ENCODE measurements around the gene KRT33A.

The KRT33A gene

DNA sequence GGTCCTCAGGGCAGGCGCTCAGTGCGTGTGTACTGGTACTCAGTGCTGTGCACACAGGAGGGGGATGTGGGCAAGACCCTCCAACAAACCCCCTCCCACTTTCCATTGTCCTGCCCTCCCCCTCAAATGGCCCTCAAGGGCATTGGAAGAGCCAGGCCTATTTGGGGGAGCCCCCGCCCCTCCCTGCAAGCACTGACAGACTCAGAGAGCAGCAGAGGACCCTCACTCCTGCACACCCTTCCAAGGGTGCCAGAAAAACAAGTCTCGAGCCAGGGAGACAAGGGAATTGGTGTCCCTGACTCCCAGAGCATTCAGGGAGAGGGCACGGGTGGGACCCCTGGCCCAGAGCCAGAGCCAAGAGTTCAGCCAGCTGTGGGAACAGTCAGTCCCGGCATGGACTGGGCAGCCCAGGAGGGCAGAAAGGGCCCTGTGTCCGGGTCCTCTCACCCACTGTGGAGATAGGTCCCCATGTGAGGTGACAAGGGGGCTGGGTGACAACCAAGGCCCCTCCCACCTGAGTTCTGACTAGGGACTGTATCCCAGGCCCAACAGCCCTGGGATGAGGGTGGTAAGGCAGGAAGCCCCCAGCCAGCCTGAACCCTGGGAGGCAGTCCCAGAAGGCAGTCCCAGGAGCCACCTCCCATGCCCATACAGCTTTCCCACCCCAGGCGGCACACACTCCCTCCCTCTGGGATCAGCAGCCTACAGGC lies 23.1 kb downstream of the KRT33A start:
- TF ChIP-seq YY1 (IDR thresholded peaks at IDR 0.05; ENCODE audit: insufficient read depth, insufficient read length): no peak
- no peak for TF ChIP-seq ZNF274 (IDR thresholded peaks at IDR 0.05; ENCODE audit: low read depth, low read length)
- no peak for DNase-seq (ENCODE audit: low read depth, low spot score)
- Histone ChIP-seq H3K9me3 (ENCODE audit: insufficient read depth, low read length) (no peaks in the 10 kb centered on the region), H3K4me3 (ENCODE audit: insufficient read length, low read depth) (no peak overlapping the region), H3K4me1 (ENCODE audit: insufficient read depth, insufficient read length) (peaks cover 4% of the 10 kb centered on the region), H3K27me3 (ENCODE audit: insufficient read depth, insufficient read length) (no peaks in the 10 kb centered on the region), H3K36me3 (ENCODE audit: insufficient read depth, insufficient read length, low read length) (no peaks in the 10 kb centered on the region), H3K9ac (ENCODE audit: insufficient read length, low read depth) (no peak overlapping the region)

DNA sequence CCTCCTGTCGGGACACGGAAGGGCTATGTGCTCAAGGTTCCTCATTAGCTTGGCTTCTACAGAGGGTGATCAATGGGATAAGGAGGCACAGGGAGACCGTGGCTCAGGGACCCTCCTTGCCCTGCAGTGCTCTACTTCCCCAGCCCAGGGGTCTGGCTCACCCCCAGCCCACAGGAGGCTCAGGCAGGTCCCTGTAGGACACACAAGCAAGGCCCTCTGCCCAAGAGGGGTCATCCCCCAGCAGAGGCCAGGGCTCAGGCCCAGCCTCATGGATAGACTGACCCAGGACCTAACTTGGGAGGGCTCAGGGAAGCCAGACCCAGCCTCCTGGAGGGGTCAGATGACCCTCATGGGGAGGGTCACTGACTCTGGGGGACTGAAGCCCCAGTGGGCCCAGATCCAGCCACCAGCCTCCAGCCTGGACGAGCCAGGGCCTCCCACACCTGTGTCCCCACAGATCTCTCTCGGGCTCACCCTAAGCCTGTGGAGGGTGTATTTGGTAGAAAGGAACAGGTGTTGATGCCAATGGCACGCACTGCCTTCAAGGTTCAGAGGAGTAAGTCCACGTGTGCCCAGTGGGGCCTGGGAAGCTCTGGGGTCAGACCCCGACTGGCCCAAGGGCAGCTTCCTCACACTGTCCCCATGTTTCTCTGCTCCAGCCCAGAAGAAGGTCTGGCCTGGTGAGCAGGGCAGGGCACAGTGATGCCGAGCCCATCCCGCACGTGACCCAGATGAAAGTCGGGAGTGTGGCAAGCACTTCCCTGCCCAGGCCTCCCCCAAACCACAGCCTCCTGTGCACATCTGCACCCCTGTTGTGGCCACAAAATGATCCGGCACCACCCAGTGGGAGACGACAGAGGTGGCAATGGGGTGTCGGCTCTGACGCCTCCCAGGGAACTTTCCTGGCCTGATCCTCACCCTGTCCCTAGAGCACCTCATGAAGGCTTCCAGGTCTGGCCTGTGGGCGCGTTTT lies 24.2 kb downstream of the KRT33A start:
- Histone ChIP-seq H3K36me3 (ENCODE audit: insufficient read depth, insufficient read length, low read length) (no peaks in the 10 kb centered on the region), H3K9ac (ENCODE audit: insufficient read length, low read depth) (no peak overlapping the region), H3K9me3 (ENCODE audit: insufficient read depth, low read length) (no peaks in the 10 kb centered on the region), H3K4me3 (ENCODE audit: insufficient read length, low read depth) (no peak overlapping the region), H3K4me1 (ENCODE audit: insufficient read depth, insufficient read length) (peaks cover 4% of the 10 kb centered on the region), H3K27me3 (ENCODE audit: insufficient read depth, insufficient read length) (no peaks in the 10 kb centered on the region)
- TF ChIP-seq YY1 (IDR thresholded peaks at IDR 0.05; ENCODE audit: insufficient read depth, insufficient read length) (no peak), SUZ12 (IDR thresholded peaks at IDR 0.05; ENCODE audit: extremely low read depth, insufficient read depth, insufficient read length) (no peak), ZNF274 (IDR thresholded peaks at IDR 0.05; ENCODE audit: low read depth, low read length) (no peak)
- DNase-seq (ENCODE audit: low read depth, low spot score): no peak

DNA sequence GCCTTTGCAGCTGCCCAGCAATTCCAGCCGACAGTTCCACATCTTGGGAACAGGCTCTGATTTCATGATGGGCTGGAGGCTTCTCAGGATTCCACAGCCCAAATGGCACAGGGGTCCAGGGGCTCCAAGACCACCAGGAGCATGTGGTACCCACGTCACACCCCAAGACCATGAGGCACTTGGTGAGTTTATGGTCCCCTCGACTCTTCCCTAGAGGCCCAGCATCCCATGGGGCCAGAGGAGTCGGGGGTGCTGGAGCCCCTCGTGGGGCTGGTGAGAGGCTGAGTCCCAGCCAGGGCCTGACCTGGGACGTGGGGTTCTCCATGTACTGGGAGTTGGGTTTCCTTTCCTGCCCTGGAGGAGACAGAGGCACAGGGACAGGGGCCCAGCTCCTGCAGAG lies 25.0 kb downstream of the KRT33A start:
- H3K9ac ChIP-seq (ENCODE audit: insufficient read length, low read depth): no peak overlapping the region
- H3K9me3 ChIP-seq (ENCODE audit: insufficient read depth, low read length): no peaks in the 10 kb centered on the region
- no peak for DNase-seq (ENCODE audit: low read depth, low spot score)
- H3K4me3 ChIP-seq (ENCODE audit: insufficient read length, low read depth): no peak overlapping the region
- H3K36me3 ChIP-seq (ENCODE audit: insufficient read depth, insufficient read length, low read length): no peaks in the 10 kb centered on the region
- H3K4me1 ChIP-seq (ENCODE audit: insufficient read depth, insufficient read length): peaks cover 4% of the 10 kb centered on the region
- H3K27me3 ChIP-seq (ENCODE audit: insufficient read depth, insufficient read length): no peaks in the 10 kb centered on the region
- no peak for TF ChIP-seq YY1 (IDR thresholded peaks at IDR 0.05; ENCODE audit: insufficient read depth, insufficient read length)
- no peak for TF ChIP-seq ZNF274 (IDR thresholded peaks at IDR 0.05; ENCODE audit: low read depth, low read length)
- TF ChIP-seq SUZ12 (IDR thresholded peaks at IDR 0.05; ENCODE audit: extremely low read depth, insufficient read depth, insufficient read length): no peak

DNA sequence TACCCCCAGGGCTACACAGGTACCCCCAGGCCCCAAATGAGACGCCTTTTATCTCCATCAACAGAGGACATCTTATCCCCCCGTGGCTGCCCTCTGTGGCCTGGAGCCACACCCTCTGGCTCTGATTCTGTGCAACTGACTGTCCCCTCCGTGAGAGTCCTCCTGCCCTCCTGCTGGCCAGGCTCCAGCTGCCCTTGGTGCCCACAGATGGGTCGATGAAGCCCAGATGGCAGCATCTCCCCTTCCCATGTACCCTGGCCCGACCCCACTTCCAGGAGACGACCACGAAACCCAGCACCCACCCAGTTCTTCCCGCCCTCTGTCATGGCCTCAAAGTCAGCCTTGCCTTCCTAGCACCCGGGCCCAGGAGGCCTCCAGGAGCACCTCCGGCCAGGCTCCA lies 25.5 kb downstream of the KRT33A start:
- TF ChIP-seq SUZ12 (IDR thresholded peaks at IDR 0.05; ENCODE audit: extremely low read depth, insufficient read depth, insufficient read length) (no peak), YY1 (IDR thresholded peaks at IDR 0.05; ENCODE audit: insufficient read depth, insufficient read length) (no peak), ZNF274 (IDR thresholded peaks at IDR 0.05; ENCODE audit: low read depth, low read length) (no peak)
- no peak overlapping the region for H3K4me3 ChIP-seq (ENCODE audit: insufficient read length, low read depth)
- DNase-seq (ENCODE audit: low read depth, low spot score): no peak
- no peaks in the 10 kb centered on the region for H3K36me3 ChIP-seq (ENCODE audit: insufficient read depth, insufficient read length, low read length)
- peaks cover 4% of the 10 kb centered on the region for H3K4me1 ChIP-seq (ENCODE audit: insufficient read depth, insufficient read length)
- H3K27me3 ChIP-seq (ENCODE audit: insufficient read depth, insufficient read length): no peaks in the 10 kb centered on the region
- H3K9ac ChIP-seq (ENCODE audit: insufficient read length, low read depth): no peak overlapping the region
- peaks cover 2% of the 10 kb centered on the region; the same call in 1 of the 2 replicates for H3K9me3 ChIP-seq (ENCODE audit: insufficient read depth, low read length)

DNA sequence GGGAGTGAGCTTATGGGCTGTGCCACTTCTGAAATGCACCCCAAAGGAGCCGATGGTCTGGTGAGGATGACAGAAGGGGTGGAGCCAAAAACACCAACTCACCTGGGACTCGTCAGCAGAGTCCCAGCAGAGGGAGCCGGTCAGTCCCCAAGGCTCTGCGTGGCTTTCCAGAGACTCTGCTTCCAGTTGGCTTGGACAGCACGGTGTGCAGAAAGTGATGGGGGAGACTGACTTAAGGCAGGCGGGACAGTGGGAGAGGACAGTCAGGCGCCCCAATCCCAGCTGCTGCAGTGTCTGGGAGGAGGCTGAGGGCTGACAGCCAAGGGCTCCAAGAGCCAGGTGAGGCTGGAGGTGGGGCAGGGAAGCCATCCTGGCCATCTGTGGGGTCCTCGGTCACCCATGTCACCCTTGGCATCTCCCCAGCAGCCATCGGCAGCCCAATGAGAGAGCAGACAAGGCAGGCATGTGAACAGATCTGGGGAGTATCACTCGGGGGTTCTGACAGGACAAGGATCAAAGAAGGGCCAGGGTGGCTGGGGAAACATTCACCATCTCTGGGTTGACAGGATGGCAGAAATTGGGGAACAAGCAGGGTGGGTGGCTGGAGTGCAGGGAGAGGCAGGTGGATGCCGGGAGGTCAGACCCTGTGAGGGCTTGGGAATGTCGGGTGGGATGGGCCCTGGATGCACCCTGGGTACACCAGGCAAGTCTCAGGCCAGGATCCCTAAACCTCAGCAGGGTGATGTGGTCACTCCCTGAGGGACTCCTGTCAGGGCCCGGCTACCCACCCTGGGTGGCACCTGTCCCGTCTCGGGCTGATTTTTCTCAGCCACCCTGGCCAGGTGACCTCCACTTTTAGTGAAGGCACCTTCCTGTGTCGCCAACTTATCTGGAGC lies 26.2 kb downstream of the KRT33A start:
- Histone ChIP-seq H3K27me3 (ENCODE audit: insufficient read depth, insufficient read length) (no peaks in the 10 kb centered on the region), H3K9ac (ENCODE audit: insufficient read length, low read depth) (no peak overlapping the region), H3K9me3 (ENCODE audit: insufficient read depth, low read length) (peaks cover 9% of the 10 kb centered on the region), H3K4me1 (ENCODE audit: insufficient read depth, insufficient read length) (peaks cover 4% of the 10 kb centered on the region), H3K4me3 (ENCODE audit: insufficient read length, low read depth) (no peak overlapping the region), H3K36me3 (ENCODE audit: insufficient read depth, insufficient read length, low read length) (no peaks in the 10 kb centered on the region)
- TF ChIP-seq YY1 (IDR thresholded peaks at IDR 0.05; ENCODE audit: insufficient read depth, insufficient read length) (no peak), SUZ12 (IDR thresholded peaks at IDR 0.05; ENCODE audit: extremely low read depth, insufficient read depth, insufficient read length) (no peak), ZNF274 (IDR thresholded peaks at IDR 0.05; ENCODE audit: low read depth, low read length) (no peak)
- DNase-seq (ENCODE audit: low read depth, low spot score): peak; percentile 16

DNA sequence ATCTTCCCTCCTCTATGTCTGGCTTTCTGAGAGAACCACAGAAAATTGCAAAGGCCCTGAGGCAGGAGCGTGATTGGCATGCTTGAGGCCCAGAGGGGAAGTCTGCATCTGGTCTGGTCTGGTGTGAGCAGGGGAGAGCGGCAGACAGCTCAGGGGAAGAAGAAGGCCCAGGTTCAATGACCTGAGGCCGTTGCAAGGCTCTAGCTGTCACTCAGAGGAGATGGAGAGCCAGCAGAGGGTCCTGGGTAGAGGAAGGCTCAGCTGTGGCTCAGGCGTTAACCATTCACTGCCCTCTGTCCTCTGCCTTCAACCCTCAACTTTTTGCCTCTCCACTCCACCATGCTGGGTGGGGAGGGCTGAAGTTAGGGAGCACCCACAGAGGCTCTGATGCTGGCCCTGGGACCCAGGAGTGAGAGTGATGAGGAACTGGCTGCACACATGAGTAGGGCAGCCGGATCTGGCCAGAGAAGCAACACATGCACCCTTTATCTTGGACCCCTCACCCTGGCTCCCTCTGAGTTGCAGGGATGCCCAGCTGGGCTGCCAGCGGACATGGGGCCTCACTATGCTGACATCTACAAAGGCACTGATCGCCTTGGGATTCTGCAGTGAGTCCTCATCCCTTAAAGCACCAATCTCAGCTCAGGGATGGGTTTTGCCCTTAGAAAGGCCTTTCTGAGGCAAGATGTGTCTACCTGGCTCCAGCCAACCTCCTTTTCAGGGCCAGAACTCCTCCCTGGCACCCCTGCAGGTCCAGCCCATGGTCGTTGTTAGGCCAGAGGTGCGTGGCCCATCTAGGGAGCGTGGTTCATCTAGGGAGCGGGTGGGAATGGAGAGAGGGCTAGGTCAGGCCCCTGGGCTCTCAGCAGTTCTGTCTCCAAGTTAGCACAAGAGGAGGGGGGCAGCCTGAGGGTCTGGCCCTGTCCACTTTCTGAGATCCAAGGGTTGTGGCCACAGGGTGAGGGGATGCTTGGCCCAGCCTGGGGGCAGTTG lies 27.4 kb downstream of the KRT33A start:
- Histone ChIP-seq H3K4me3 (ENCODE audit: insufficient read length, low read depth) (no peak overlapping the region), H3K9me3 (ENCODE audit: insufficient read depth, low read length) (peaks cover 13% of the 10 kb centered on the region), H3K9ac (ENCODE audit: insufficient read length, low read depth) (no peak overlapping the region), H3K36me3 (ENCODE audit: insufficient read depth, insufficient read length, low read length) (no peaks in the 10 kb centered on the region), H3K4me1 (ENCODE audit: insufficient read depth, insufficient read length) (peaks cover 4% of the 10 kb centered on the region), H3K27me3 (ENCODE audit: insufficient read depth, insufficient read length) (no peaks in the 10 kb centered on the region)
- no peak for DNase-seq (ENCODE audit: low read depth, low spot score)
- no peak for TF ChIP-seq YY1 (IDR thresholded peaks at IDR 0.05; ENCODE audit: insufficient read depth, insufficient read length)
- TF ChIP-seq SUZ12 (IDR thresholded peaks at IDR 0.05; ENCODE audit: extremely low read depth, insufficient read depth, insufficient read length): no peak
- no peak for TF ChIP-seq ZNF274 (IDR thresholded peaks at IDR 0.05; ENCODE audit: low read depth, low read length)

All from NT2/D1 (cell line).